GM23338 (cell line): Measurements from ENCODE around the gene TFAM. TPM values are rescaled to one million over a fixed set of nuclear protein-coding genes. Genes with fewer than 3 reads are reported as not detected.

Source experiments
- ATAC-seq: fragments of 200-7000 bp; cut with Tn5 transposase; 3 replicates; pipeline ENCODE4 v1.9.1; 2020
- DNase-seq: peaks from one replicate; pipeline ENCODE4 v3.0.0-alpha.2; 2015; ENCODE audit warnings: low spot score
- H2AFZ ChIP-seq: fragments of 200-600 bp; sonication (generic); 2 replicates; pipeline ENCODE4 v1.8.0; 2016; ENCODE audit warnings: antibody characterized with exemption, mild to moderate bottlenecking, moderate library complexity
- H3F3A ChIP-seq: fragments of 200-600 bp; sonication (generic); replicated peaks from 2 replicates; pipeline ENCODE4 v1.8.0; 2017; ENCODE audit warnings: antibody characterized with exemption, mixed run types, low read depth
- H3K27ac ChIP-seq: fragments of 200-600 bp; sonication (generic); 2 replicates; pipeline ENCODE4 v1.6.1; 2016; ENCODE audit warnings: low read depth
- H3K27me3 ChIP-seq: fragments of 200-600 bp; sonication (generic); 2 replicates; pipeline ENCODE4 v1.8.0; 2016; ENCODE audit warnings: mild to moderate bottlenecking, mixed run types, moderate library complexity; ENCODE audit not compliant: insufficient read depth
- H3K36me3 ChIP-seq: fragments of 200-600 bp; sonication (generic); 2 replicates; pipeline ENCODE4 v1.8.0; 2016; ENCODE audit warnings: mild to moderate bottlenecking; ENCODE audit not compliant: insufficient read depth
- H3K4me1 ChIP-seq: fragments of 200-600 bp; sonication (generic); 2 replicates; pipeline ENCODE4 v1.8.0; 2016; ENCODE audit warnings: mild to moderate bottlenecking, moderate library complexity; ENCODE audit not compliant: insufficient read depth
- H3K4me2 ChIP-seq: fragments of 200-600 bp; sonication (generic); 2 replicates; pipeline ENCODE4 v1.7.1; 2017; ENCODE audit warnings: mixed run types
- H3K4me3 ChIP-seq: fragments of 200-600 bp; sonication (generic); 2 replicates; pipeline ENCODE4 v1.6.1; 2016; ENCODE audit warnings: mixed run types
- H3K79me2 ChIP-seq: fragments of 200-600 bp; sonication (generic); replicated peaks from 2 replicates; pipeline ENCODE4 v1.8.0; 2017; ENCODE audit warnings: mild to moderate bottlenecking; ENCODE audit not compliant: insufficient read depth
- H3K9me2 ChIP-seq: fragments of 200-600 bp; sonication (generic); 2 replicates; pipeline ENCODE4 v1.8.0; 2017; ENCODE audit not compliant: insufficient read depth
- H4K20me1 ChIP-seq: fragments of 200-600 bp; sonication (generic); replicated peaks from 2 replicates; pipeline ENCODE4 v1.8.0; 2017; ENCODE audit warnings: mild to moderate bottlenecking; ENCODE audit not compliant: insufficient read depth
- H3K27ac Mint-ChIP-seq: 2 replicates; pipeline ENCODE4 v1.8.0; 2020; ENCODE audit warnings: inconsistent platforms, mild to moderate bottlenecking, moderate library complexity, mixed read lengths
- H3K27me3 Mint-ChIP-seq: 3 replicates; pipeline ENCODE4 v1.8.0; 2022; ENCODE audit warnings: low read depth, mild to moderate bottlenecking, moderate library complexity, mixed read lengths, inconsistent platforms; ENCODE audit not compliant: insufficient read depth, poor library complexity
- H3K36me3 Mint-ChIP-seq: 3 replicates; pipeline ENCODE4 v1.8.0; 2021; ENCODE audit warnings: low read depth, mild to moderate bottlenecking, inconsistent platforms, moderate library complexity, mixed read lengths
- H3K4me1 Mint-ChIP-seq: 3 replicates; pipeline ENCODE4 v1.8.0; 2020; ENCODE audit warnings: mild to moderate bottlenecking, inconsistent platforms, mixed read lengths
- H3K4me3 Mint-ChIP-seq: 3 replicates; pipeline ENCODE4 v1.8.0; 2021; ENCODE audit warnings: moderate library complexity, mild to moderate bottlenecking, inconsistent platforms, mixed read lengths
- H3K9me3 Mint-ChIP-seq: 3 replicates; pipeline ENCODE4 v1.8.0; 2020; ENCODE audit warnings: moderate library complexity, mild to moderate bottlenecking, inconsistent platforms, mixed read lengths
- CREB1 ChIP-seq: fragments of 250-450 bp; sonication (Bioruptor Pico); IDR thresholded peaks from 2 replicates; pipeline ENCODE4 v1.5.0; 2020; ENCODE audit warnings: low read depth, mild to moderate bottlenecking, moderate library complexity
- CTCF ChIP-seq, 2 experiments: fragments of 200-600 bp in 1 of 2; sonication (generic) in 1 of 2; conservative IDR thresholded peaks; 2 replicates each; pipeline versions ENCODE4 v1.5.1 to v1.6.1; 2016 to 2017; ENCODE audit warnings: antibody characterized with exemption in 2 of 2, low read depth in 2 of 2, mild to moderate bottlenecking in 2 of 2, moderate library complexity in 1 of 2
- ETS1 ChIP-seq: IDR thresholded peaks from 2 replicates; pipeline ENCODE4 v1.6.1; 2016; ENCODE audit warnings: antibody characterized with exemption
- EZH2phosphoT487 ChIP-seq: fragments of 200-600 bp; sonication (generic); IDR thresholded peaks from one replicate; pipeline ENCODE4 v1.8.1; 2018; ENCODE audit warnings: antibody characterized with exemption; ENCODE audit not compliant: unreplicated experiment
- JUNB ChIP-seq: IDR thresholded peaks from one replicate; pipeline ENCODE4 v1.6.1; 2016; ENCODE audit warnings: antibody characterized with exemption; ENCODE audit not compliant: unreplicated experiment
- NANOG ChIP-seq: IDR thresholded peaks from 2 replicates; pipeline ENCODE4 v1.6.1; 2016; ENCODE audit warnings: antibody characterized with exemption, borderline replicate concordance
- REST ChIP-seq: IDR thresholded peaks from one replicate; pipeline ENCODE4 v1.6.1; 2018; ENCODE audit warnings: antibody characterized with exemption; ENCODE audit not compliant: unreplicated experiment
- STAT1 ChIP-seq: IDR thresholded peaks from one replicate; pipeline ENCODE4 v1.6.1; 2016; ENCODE audit warnings: antibody characterized with exemption; ENCODE audit not compliant: unreplicated experiment
- ZNF114 ChIP-seq: fragments of 250-450 bp; sonication (Bioruptor Pico); IDR thresholded peaks from 2 replicates; pipeline ENCODE4 v1.5.0; 2020; ENCODE audit warnings: mild to moderate bottlenecking, moderate library complexity
- ZNF331 ChIP-seq: fragments of 250-450 bp; sonication (Bioruptor Pico); IDR thresholded peaks from 2 replicates; pipeline ENCODE4 v1.5.0; 2020; ENCODE audit warnings: low read depth, mild to moderate bottlenecking, moderate library complexity
- ZNF462 ChIP-seq: fragments of 250-450 bp; sonication (Bioruptor Pico); IDR thresholded peaks from 2 replicates; pipeline ENCODE4 v1.5.0; 2020; ENCODE audit warnings: mild to moderate bottlenecking, moderate library complexity
- polyA plus RNA-seq: library from polyadenylated mRNA; unstranded; fragments of >200 nt; fragmentation: Nextera tagmentation; extraction: Ambion mirVana; gene quantifications from 2 replicates; pipeline ENCODE4 v1.2.1, GENCODE V29; 2016
- total RNA-seq: library from RNA; depleted of rRNA; stranded (reverse); fragments of >200 nt; shearing (Covaris generic); gene quantifications from 2 replicates; pipeline ENCODE4 v1.2.3, GENCODE V29; 2014

The TFAM gene
- total and polyA plus RNA-seq, 2 experiments from 2014 or later, result 54.2 to 156 TPM

- TF ChIP-seq ZNF331 (CRISPR knock-in tag), result no peak
- TF ChIP-seq CREB1 (CRISPR knock-in tag), result no peak
- TF ChIP-seq ETS1, result no peak
- TF ChIP-seq EZH2phosphoT487, result no peak
- no peak for TF ChIP-seq STAT1
- no peak for TF ChIP-seq REST
These were observed 639 bp upstream of the TFAM start (continued) for GRCh38 chr10:58384544-58384998.

- Histone ChIP-seq H4K20me1 (peaks cover 15% of the 10 kb centered on the region), H3K27ac (peak overlapping the region; percentile 96), H3F3A (no peaks in the 10 kb centered on the region), H2AFZ (peak overlapping the region; percentile 88; the same call in 1 of the 2 replicates), H3K4me2 (peak overlapping the region; percentile 94), H3K4me3 (peak overlapping the region; percentile 97), H3K36me3 (peaks cover 34% of the 10 kb centered on the region), H3K9me2 (no peaks in the 10 kb centered on the region), H3K27me3 (no peaks in the 10 kb centered on the region), H3K79me2 (peaks cover 46% of the 10 kb centered on the region), H3K4me1 (peaks cover 14% of the 10 kb centered on the region)
- peak; percentile 74 for DNase-seq
- H3K36me3 Mint-ChIP-seq, result peaks cover 47% of the 10 kb centered on the region
- peak; percentile 58 for ATAC-seq
- no peaks in the 10 kb centered on the region for H3K9me3 Mint-ChIP-seq
- peaks cover 8% of the 10 kb centered on the region for H3K4me1 Mint-ChIP-seq
- H3K27ac Mint-ChIP-seq, result peak overlapping the region; percentile 99
- peak overlapping the region; percentile 100 for H3K4me3 Mint-ChIP-seq
- H3K27me3 Mint-ChIP-seq, result peaks cover 8% of the 10 kb centered on the region
- no peak for TF ChIP-seq EZH2phosphoT487
- no peak for TF ChIP-seq NANOG
- TF ChIP-seq CREB1 (CRISPR knock-in tag), result no peak
- no peak for TF ChIP-seq ZNF114 (CRISPR knock-in tag)
- TF ChIP-seq JUNB, result no peak
- TF ChIP-seq ETS1, result no peak
- TF ChIP-seq ZNF462 (CRISPR knock-in tag), result no peak
- no peak for TF ChIP-seq ZNF331 (CRISPR knock-in tag)
- TF ChIP-seq CTCF (conservative IDR thresholded peaks at IDR 0.05; ENCODE audit: low read depth in 2 of 2), result no peak
These were observed 538 bp downstream of the TFAM start for GRCh38 chr10:58385784-58386112.
